ENCODE measurements around the gene FAM217A. TPM values are rescaled to one million over a fixed set of nuclear protein-coding genes. Genes with fewer than 3 reads are reported as not detected.
"Not testable (repeated sequence)": the region's sequence is repeated elsewhere in the genome, so short reads cannot be mapped to it uniquely, and the experiment has no call there.

Gene FAM217A
- total RNA-seq, 1 donor from 2014 or later = not detected

GRCh38 chr6:4115741-4116140 lies 36.8 kb upstream of the FAM217A start:
- no peaks in the 10 kb centered on the region for H3K27me3 ChIP-seq (ENCODE audit: control insufficient read depth, insufficient read depth, low read length)
- peaks cover 1% of the 10 kb centered on the region for H3K36me3 ChIP-seq (ENCODE audit: control insufficient read depth, insufficient read depth, low read length)
- no peak for DNase-seq (ENCODE audit: low read depth)
- H3K4me3 ChIP-seq (ENCODE audit: low read depth, low read length) = no peak overlapping the region
- TF ChIP-seq, protein P1, sequence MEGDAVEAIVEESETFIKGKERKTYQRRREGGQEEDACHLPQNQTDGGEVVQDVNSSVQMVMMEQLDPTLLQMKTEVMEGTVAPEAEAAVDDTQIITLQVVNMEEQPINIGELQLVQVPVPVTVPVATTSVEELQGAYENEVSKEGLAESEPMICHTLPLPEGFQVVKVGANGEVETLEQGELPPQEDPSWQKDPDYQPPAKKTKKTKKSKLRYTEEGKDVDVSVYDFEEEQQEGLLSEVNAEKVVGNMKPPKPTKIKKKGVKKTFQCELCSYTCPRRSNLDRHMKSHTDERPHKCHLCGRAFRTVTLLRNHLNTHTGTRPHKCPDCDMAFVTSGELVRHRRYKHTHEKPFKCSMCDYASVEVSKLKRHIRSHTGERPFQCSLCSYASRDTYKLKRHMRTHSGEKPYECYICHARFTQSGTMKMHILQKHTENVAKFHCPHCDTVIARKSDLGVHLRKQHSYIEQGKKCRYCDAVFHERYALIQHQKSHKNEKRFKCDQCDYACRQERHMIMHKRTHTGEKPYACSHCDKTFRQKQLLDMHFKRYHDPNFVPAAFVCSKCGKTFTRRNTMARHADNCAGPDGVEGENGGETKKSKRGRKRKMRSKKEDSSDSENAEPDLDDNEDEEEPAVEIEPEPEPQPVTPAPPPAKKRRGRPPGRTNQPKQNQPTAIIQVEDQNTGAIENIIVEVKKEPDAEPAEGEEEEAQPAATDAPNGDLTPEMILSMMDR (IDR thresholded peaks at IDR 0.05; ENCODE audit: insufficient read depth, low read length, poor library complexity, severe bottlenecking) = no peak

- no peak for DNase-seq (ENCODE audit: low read depth)
- H3K4me3 ChIP-seq (ENCODE audit: low read depth, low read length) = no peak overlapping the region
- no peaks in the 10 kb centered on the region for H3K27me3 ChIP-seq (ENCODE audit: control insufficient read depth, insufficient read depth, low read length)
- TF ChIP-seq, protein P1 (IDR thresholded peaks at IDR 0.05; ENCODE audit: insufficient read depth, low read length, poor library complexity, severe bottlenecking) = no peak
- peaks cover 1% of the 10 kb centered on the region for H3K36me3 ChIP-seq (ENCODE audit: control insufficient read depth, insufficient read depth, low read length)
These were observed 35.2 kb upstream of the FAM217A start for GRCh38 chr6:4114123-4114522.

DNA sequence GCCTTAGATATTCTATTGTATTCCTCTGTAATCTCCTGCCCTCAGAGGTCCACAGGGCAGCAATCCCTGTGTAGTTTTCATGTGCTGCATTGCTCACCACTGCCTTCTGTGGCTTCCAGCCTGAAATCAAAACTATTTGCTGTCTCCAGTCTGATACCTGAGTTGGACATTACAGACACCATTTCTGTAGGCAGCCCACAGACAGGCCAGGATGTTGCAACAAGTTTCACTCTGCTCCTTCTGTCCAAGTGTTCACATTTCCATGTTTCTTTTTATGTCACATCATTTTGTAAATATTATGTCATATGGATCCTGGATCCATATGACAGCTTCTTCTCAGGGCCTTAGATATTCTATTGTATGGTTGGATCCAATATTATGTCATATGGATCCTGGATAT lies 34.7 kb upstream of the FAM217A start:
- DNase-seq (ENCODE audit: low read depth) = no peak
- no peaks in the 10 kb centered on the region for H3K27me3 ChIP-seq (ENCODE audit: control insufficient read depth, insufficient read depth, low read length)
- H3K4me3 ChIP-seq (ENCODE audit: low read depth, low read length) = no peak overlapping the region
- H3K36me3 ChIP-seq (ENCODE audit: control insufficient read depth, insufficient read depth, low read length) = peaks cover 1% of the 10 kb centered on the region
- TF ChIP-seq, protein P1 (IDR thresholded peaks at IDR 0.05; ENCODE audit: insufficient read depth, low read length, poor library complexity, severe bottlenecking) = no peak

- DNase-seq (ENCODE audit: low read depth) = no peak
- Histone ChIP-seq H3K27me3 (ENCODE audit: control insufficient read depth, insufficient read depth, low read length) (no peaks in the 10 kb centered on the region), H3K4me3 (ENCODE audit: low read depth, low read length) (no peak overlapping the region), H3K36me3 (ENCODE audit: control insufficient read depth, insufficient read depth, low read length) (peaks cover 1% of the 10 kb centered on the region)
- TF ChIP-seq, protein P1 (IDR thresholded peaks at IDR 0.05; ENCODE audit: insufficient read depth, low read length, poor library complexity, severe bottlenecking) = no peak
These were observed 33.4 kb upstream of the FAM217A start for GRCh38 chr6:4112366-4112765.

DNA sequence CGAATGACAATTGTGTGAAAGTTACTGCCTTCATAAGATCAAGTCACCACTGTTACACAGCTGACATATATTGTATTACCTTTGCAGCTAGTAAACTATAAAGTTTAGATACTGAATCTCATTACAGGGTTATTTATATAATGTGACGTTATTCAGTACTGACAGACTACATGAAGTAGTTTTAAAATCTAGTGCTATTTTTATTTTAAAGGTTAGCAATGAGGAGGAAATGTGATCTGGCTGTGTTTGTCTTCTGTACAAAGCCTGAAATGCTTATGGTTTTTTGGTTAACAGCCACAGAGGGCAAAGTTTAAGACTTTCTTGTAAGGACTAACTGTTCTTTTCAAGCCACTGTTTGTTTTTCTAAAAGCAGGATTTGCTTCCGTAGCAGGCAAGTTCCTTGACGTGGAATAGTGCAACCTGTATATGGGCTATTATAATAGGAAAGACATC lies 30.5 kb upstream of the FAM217A start:
- not testable (repeated sequence) for H3K36me3 ChIP-seq (ENCODE audit: control insufficient read depth, insufficient read depth, low read length); H3K4me3 ChIP-seq (ENCODE audit: low read depth, low read length); DNase-seq (ENCODE audit: low read depth); H3K27me3 ChIP-seq (ENCODE audit: control insufficient read depth, insufficient read depth, low read length)

- DNase-seq (ENCODE audit: low read depth) = no peak
- H3K27me3 ChIP-seq (ENCODE audit: control insufficient read depth, insufficient read depth, low read length) = no peaks in the 10 kb centered on the region
- no peaks in the 10 kb centered on the region for H3K36me3 ChIP-seq (ENCODE audit: control insufficient read depth, insufficient read depth, low read length)
- TF ChIP-seq, protein P1 (IDR thresholded peaks at IDR 0.05; ENCODE audit: insufficient read depth, low read length, poor library complexity, severe bottlenecking) = no peak
- H3K4me3 ChIP-seq (ENCODE audit: low read depth, low read length) = no peak overlapping the region
These were observed 29.7 kb upstream of the FAM217A start for GRCh38 chr6:4108561-4109093.

Measured in kidney epithelial cell (primary cell).